SK-N-DZ (cell line): ENCODE measurements around the gene GOLGA6A. TPM values are rescaled to one million over a fixed set of nuclear protein-coding genes. Genes with fewer than 3 reads are reported as not detected.
"Not testable (repeated sequence)": the region's sequence is repeated elsewhere in the genome, so short reads cannot be mapped to it uniquely, and the experiment has no call there.

Experiments used
- DNase-seq: peaks from one replicate; pipeline ENCODE4 v3.0.0-alpha.2; 2015; ENCODE audit warnings: low spot score
- polyA plus RNA-seq, 2 experiments: library from polyadenylated mRNA; depleted of rRNA; stranded (reverse); fragments of >200 nt; gene quantifications; 2 replicates each; pipeline ENCODE4 v1.2.3, GENCODE V29; 2014

Gene GOLGA6A, protein sequence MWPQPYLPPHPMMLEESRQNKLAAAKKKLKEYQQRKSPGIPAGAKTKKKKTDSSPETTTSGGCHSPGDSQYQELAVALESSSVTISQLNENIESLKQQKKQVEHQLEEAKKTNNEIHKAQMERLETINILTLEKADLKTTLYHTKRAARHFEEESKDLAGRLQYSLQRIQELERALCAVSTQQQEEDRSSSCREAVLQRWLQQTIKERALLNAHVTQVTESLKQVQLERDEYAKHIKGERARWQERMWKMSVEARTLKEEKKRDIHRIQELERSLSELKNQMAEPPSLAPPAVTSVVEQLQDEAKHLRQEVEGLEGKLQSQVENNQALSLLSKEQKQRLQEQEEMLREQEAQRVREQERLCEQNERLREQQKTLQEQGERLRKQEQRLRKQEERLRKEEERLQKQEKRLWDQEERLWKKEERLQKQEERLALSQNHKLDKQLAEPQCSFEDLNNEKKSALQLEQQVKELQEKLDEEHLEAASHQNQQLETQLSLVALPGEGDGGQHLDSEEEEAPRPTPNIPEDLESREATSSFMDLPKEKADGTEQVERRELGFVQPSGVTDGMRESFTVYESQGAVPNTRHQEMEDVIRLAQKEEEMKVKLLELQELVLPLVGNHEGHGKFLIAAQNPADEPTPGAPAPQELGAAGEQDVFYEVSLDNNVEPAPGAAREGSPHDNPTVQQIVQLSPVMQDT
- polyA plus RNA-seq (2014; cell fraction: cytosol; rRNA removed): not detected in 2 replicates
- polyA plus RNA-seq (2014; cell fraction: nucleus; rRNA removed): not detected in 2 replicates

DNA sequence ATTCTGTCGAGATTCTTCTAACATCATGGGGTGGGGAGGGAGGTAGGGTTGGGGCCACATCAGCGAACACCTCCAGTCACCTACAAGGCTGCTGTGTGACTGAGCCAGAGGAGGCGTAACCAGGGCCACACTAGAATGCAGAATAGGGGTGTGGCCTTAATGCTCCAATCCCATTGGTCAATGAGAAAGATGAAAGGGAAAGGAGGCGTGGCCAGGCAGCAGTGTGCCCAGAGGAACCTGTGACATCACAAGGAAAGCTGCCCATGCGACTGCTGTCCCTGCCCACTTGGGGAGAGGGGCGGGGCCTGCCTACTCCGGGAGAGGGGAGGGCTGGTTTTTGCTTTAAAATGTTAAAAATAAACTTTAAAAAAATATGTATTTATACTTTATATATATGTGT is at the start of gene GOLGA6A:
TSS of gene GOLGA6A (minus strand) at position 101 of the 400 bp plus-strand sequence. CDS start at position 60, 41 bp downstream.
- not testable (repeated sequence) for DNase-seq

DNA sequence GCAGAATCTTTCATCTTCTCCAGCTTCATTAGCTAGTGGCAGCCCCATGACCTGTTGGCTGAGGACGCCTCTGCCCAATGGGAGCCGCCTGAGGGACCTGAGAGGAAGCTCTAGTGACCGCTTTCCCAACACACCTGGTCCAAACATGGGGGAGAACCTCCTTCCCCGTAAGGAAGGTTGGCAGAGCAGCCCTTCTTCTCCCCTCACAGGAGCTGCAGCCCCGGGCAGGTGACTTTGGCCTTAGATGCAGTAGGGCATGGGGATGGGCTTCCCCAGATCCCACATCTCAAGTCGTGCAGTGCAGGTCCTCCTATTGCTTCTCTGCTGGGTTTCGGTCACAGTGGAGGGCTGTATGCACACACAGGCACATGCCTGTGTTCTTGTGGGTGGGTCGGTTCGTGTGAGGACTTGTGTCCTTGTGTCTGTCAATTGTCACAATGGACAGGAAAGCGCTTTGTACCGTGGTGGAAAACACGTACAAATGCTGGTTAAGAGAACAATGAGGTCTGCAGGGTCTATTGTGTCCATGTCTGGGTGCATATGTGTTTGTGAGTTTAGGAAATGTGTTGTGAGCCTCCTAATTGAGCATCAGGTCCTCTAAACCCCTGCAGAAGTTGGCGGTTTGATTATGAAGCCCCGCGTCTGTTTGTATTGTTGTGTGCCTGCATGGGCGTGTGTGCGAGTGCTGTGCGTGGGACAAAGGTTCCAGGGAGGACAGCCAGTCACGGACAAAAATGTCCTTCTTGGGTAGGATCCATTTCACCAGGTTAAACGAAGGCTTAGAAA is 49.5 kb upstream of the GOLGA6A start:
- no peak for DNase-seq

DNA sequence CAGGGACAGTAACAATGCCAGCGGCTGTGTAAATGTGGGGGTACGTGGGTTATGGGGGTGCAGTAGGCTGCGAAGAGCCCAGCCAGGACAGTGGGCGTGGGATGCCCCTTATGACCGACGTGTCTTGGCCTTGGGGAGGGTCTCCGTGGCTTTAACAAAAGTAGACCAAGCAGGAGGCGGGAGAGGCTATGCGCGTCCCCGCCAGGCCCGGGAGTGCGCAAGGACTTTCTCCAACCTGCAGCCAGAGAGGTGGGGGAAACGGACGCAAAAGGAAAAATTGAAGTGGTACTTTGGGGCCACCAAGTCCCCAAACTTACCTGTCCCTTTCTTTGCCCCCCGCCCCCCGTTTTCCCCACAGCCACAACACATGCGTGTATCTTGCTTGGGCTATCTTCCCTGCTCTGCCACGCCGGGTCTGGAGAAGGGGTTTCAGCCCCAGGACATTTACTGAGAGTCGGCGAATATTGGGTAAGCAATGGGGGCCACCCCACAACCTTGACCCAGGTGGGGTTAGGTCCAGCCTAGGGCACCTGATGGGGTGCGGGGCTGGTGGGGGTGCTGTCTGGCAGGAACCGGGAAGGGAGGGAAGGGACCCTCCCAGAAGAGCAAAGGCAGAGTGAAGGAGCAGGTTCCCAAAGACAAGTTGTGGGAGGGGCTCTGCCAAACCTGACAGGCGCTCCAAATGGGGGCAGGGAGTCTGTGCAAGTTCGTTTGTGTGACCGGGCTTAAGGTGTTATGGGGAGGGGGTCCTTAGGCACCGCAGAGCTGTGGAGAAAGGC is 48.7 kb upstream of the GOLGA6A start:
- DNase-seq: no peak

DNA sequence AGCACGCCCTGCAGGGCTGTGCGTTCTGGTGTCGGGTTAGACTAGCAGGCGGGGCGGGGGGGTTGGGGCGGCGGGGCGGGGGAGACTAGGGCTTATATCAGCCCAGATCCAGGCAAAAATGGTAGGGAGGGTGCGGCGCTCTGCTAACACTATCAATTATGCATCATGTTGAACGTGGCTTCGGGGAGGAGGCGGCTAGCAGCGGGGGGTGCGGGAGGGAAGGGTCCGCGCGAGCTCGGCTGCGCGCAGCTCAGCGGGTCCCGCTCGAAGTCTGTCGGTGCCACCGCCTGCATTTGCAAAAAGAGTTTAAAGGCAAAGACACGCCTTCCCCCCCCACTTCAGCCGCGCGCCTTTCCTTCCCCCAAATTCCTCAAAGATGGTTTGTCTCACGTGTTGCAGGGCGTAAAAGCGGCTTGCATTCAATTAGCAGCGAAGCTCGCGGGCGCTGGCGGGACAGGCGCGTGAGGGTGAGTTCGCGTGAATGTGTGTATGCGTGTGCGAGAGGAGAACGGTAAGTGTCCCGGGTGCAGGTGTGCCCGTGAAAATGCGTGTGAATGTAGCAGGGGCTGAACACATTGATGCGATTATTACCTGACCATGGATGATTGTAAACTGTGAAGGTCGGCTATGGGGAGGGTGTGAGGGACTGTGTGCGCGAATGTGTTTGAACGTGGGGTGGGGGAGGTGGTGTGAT is 48.0 kb upstream of the GOLGA6A start, which contains the start of gene ISLR2:
TSS of gene ISLR2 (plus strand) at position 432 of the 694 bp plus-strand sequence. CDS start 2,169 bp downstream, outside the sequence.
- DNase-seq: peak; percentile 54

DNA sequence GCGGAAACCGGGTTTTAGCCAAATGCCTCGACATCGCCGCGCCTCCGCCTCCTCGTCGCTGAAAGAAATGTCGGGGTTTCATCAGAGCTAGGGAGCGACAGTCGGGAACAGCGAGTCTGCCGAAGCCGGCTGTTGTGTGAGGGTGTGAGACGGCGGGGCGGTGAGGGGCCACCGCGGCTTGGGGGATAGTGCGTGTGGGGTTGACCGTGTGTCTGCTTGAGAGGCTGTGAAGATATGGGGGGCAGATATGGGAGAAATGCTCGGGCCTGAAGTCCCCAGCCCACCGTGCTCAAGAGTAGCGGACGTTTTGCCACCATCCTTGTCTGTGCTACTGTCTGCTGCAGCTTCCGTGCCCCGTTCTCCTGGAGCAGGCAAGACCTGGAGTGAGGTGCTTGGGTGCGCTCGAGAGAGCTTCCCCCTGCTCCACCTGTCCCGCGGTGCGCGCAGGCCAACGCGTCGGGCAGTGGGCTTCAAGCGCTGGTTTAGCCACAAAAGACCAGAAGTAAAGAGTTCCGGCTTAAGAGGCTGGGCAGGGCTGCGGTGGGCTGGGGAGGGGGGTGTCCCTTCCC is 47.3 kb upstream of the GOLGA6A start:
- no peak for DNase-seq

DNA sequence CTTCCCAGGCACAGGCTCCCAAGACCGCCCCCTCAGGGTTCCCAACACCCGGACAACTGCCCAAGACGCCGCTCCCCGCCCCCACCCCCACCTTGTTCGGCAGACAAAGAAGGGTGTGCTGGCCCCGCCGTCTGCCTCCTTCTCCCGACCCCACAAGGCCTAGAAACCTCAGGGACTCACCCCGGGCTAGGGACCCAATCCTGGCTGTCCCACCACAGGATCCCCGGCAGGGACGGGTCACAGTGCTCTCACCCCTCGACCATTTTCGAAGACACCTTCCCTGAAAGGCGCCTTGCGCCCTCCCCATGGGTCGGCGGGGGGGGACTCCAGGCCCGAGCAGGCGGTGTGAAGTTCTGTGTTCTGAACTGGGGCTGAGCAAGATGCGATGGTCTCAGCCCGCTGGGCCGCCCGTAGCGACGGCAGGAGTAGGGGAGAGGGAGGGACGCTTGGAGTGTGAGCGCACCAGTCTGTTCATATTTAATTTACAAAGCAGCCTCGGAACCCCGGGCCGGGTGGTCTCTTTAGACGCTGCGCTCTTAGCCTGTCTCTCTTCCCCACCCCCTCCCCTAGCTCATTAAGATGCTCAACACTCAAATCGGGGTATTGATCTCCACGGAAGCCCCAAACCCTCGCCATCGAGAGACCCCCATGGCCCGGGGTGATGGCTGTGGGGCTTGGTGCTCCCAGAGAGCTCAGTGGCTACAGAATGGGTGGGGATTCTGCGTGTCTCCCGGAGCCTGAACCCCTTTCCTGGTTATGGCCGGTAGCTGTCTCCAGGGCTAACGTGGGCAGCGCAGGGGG is 46.6 kb upstream of the GOLGA6A start:
- peak; percentile 43 for DNase-seq

DNA sequence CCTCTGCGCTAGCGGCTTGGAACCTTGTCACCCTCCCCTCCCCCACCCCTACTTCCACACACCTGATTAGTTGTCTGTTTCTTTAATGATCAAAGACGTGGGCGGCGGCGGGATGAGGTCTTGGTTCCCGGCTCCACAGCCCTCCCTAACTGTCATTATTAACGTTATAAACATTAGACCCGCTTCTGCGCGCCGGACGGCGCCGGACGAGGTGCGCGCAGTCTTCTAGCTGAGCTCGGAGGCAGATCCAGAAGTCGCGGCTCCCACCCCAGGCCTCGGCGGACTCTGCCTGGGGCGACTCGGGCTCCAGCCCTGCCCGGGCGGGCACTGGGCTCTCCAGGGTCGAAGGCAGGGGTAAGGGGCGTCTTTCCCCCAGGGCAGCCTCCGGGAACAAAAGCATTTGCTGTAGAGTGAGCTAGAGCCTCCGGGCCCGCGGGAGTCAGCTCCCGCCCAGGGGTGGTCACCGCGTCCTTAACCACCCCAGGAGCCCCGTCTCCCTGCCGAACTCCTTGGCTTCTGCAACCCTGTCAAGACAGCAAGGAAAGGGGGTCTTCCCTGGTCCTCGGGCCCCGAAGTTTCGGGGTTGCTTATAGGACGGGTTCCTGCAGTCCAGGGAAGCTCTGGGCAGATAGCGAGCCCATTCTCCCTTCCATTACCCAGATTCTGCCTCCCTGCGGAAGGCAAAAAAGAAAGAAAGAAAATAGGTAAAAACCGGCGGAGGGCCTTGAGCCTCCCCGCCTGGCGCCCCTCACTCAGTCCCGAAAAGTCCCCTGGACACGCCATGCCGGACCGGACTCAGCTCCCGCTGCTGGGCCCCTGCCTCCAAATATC is 45.8 kb upstream of the GOLGA6A start:
- DNase-seq: no peak

DNA sequence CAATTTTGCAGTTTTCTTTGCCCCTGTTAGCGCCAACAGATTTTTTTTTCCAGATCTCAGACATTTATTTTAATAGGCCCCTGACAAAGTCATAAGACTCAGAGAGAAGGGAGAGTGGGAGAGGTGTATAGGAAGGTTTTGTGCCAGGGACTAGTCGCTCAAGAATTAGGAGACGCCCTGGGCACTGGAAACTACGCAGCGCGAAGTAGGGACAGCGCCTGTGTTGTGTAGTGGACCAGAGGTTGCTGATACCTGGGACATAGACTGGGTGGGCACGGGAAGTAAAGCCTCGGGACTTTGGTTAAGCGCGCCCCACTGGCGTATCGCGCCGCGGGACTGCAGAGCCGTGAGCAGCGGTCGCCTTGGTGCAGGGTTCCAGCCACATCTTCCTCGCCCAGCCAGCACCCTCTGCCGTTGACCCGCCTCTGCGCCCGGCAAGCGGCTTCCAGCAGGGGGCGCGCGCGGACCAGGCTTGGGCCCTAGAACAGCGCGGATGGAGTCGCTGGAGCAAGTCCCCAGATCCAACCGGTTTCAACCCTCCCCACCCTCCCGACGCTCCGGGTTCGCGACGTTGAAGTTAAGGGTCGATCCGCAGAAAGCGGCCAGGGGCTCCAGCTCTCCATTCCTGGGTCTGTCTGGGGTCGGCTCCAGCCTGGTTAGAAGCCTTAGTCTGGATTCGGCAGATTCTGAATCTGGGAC is 45.1 kb upstream of the GOLGA6A start:
- peak; percentile 91 for DNase-seq

DNA sequence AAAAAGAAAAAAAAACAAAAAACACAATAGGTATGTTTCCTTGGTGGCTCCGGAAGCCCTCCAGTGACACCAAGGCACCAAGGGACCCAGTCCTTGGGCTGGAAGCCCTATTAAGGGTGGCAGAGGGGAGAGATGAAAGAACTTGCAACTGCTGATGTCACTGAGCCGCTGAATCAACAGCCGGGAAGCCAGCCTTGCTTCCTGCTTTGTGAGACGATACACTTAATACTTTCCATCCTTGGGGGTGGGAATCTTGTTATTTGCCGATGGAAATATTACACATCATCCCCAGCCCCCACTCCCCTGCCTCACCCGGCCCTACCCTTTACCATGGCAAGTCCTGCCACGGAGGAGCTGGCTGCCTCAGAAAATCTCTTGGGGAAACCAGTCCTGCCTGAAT is 42.4 kb upstream of the GOLGA6A start:
- DNase-seq: no peak

DNA sequence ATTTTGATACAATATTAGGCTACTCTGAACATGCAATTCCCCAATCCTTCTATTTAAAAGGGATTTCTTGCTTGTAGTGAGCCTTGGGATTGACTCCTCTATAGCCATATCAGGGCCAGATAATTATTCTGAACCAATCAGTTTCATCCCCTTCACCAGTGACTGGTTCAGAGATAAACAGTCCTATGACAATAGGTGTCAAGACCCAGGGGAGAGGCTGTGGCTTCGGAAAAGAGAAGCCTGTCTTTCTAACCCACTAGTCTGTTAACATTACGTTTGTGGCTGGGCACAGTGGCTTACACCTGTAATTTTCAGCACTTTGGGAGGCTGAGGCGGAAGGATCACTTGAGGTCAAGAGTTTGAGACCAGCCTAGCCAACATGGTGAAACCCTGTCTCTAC is 41.8 kb upstream of the GOLGA6A start:
- no peak for DNase-seq

DNA sequence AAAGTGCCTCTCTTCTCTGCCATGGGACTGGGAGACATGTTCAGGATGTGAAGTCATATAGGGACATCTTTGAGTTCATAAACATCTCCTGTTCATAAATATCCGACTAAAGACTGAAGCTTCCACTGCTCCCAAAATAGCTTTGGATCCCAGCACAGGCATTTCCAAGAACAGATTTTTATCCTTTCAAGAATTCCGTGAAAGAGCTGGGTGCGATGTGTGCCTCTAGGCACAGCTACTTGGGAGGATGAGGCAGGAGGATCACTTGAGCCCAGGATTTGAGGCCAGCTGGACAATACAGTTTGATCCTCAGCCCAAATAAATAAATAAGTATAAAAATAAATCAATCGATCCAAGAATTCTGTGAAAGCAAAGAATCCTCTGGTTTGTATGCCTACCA is 41.3 kb upstream of the GOLGA6A start:
- DNase-seq: no peak

DNA sequence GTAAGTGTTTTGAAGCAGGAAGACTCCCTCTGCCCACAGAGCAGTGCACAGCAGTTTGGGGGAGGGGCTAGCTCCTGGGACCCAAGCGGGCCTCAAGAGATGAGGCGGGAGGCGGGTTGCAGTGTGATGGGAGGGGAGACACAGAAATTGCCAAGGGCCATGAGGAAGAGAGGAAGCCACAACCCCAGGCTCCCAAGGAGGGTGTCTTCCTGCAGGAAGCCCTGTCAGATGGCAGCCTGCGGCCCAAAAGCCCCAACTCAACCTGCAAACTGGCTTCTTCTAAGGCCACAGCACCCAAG is 40.7 kb upstream of the GOLGA6A start:
- peak; percentile 72 for DNase-seq

DNA sequence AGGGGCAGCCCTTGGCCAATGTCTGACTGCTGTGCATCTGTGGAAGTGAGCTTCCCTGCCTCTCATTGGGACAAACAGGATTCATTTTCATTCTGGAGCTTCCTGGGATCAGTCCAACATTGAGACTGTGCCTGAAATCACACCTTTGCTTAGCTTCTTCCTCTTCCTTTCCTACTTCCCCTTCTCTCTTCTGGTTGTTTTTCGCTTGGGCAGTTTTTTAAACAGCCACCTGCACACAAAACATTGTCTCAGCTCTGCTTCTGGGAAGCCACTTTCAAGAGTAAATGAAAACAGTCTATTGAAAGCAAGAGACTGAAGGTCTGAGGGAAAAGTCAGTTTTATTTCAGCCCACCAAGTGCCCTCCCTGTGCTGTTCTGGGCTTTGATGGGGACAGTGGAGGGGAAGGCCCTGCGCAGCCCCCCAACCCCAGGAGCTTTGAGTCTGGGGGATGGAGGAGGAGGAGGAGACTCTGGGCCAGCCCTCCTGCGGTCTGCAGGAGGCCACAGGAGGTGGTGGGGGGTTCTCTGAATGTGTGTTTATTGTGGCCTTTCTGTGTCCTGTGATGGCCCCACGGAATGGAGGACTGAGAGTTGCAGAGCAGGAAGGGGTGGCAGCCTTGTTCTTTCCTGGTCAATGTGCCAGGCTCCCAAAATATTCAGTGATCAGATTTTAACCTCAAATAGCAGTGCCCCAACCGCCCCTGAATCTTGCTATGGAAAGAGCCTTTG is 40.2 kb upstream of the GOLGA6A start:
- no peak for DNase-seq

DNA sequence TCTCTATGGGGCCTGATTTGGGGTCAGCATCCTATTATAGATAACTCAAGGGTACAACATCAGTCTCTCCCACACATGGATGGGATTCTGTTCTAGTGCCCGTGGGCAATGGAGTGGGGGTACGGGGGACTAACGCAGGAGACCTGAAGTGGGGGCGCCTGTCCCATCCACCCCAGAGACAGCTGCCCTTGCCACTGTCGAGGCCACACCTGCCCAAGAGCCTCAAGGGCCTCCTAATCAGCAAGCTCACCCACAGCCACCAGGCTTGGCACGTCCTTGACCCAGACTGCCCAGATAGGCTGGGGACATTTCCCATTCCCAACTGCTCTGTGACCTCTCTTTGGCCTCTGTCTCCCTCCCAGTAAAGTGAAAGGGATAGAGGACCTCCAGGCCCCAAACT is 39.5 kb upstream of the GOLGA6A start:
- no peak for DNase-seq

DNA sequence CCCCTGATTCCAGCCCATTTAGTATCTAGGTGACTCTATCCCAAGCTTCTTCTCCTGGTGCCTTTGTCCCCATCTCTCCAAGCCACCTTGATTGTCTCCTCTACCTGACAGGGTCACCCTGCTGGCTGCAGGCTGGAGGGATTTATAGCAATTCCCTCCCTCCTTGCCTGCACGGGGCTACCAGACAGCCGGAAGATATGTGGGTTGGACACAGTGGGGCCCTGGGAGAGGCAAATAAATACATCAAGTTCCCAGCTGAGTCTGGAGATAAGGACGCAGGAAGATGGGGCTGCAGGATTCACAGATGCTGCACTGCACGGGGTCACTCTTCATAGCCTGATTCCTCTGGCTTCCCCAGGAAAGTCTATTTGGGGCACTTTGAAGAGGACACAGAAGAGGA is 38.7 kb upstream of the GOLGA6A start:
- peak; percentile 59 for DNase-seq

DNA sequence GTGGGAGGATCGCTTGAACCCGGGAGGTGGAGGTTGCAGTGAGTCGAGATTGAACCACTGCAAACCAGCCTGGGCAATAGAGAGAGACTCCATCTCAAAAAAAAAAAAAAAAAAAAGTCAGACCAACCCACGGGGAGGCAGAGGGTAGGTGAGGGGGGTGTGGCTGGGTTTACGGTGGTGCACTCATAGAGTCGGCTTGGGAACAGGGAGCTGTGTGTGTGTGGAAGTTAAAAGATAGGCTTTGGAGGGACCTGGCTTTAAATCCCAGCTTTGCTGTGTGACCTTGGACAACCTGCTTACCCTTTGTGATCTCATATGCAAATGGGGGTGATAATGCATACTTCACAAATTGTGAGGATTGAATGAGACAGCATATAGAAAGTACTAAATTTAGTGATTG is 38.1 kb upstream of the GOLGA6A start:
- no peak for DNase-seq

DNA sequence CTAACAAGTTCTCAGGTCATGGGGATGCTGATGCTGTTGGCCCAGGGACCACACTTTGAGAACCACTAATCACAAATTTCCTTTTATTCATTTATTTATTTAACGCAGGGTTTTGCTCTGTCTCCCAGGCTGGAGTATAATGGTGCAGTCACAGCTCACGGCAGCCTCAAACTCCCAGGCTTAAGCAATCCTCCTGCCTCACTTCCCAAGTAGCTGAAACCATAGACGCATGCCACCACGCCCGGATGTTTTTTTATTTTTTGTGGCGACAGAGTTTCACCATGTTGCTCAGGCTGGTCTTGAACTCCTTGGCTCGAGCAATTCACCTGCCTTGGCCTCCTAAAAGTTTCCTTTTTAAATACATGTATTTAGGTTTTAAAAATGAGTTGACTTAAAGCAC is 27.4 kb upstream of the GOLGA6A start:
- DNase-seq: no peak
